Parathyroid adenoma (tissue), 2 donors: ENCODE results near the gene RNF26.

Experiments
- H2AFZ ChIP-seq: fragments of 300-600 bp; sonication (generic); one replicate; pipeline ENCODE4 v1.7.0; 2017; ENCODE audit warnings: antibody characterized with exemption, mild to moderate bottlenecking
- H3K27ac ChIP-seq: fragments of 300-600 bp; sonication (generic); one replicate; pipeline ENCODE4 v1.7.0; 2017
- H3K27me3 ChIP-seq: fragments of 300-600 bp; sonication (generic); one replicate; pipeline ENCODE4 v1.7.0; 2017; ENCODE audit warnings: low read length; ENCODE audit not compliant: control insufficient read depth, insufficient read depth
- H3K36me3 ChIP-seq: fragments of 300-600 bp; sonication (generic); one replicate; pipeline ENCODE4 v1.7.0; 2017; ENCODE audit warnings: low read length; ENCODE audit not compliant: control insufficient read depth, insufficient read depth
- H3K4me1 ChIP-seq: fragments of 300-600 bp; sonication (generic); one replicate; pipeline ENCODE4 v1.7.0; 2017; ENCODE audit warnings: control low read depth
- H3K4me2 ChIP-seq: fragments of 300-600 bp; sonication (generic); one replicate; pipeline ENCODE4 v1.7.0; 2017; ENCODE audit warnings: low read length
- H3K4me3 ChIP-seq: fragments of 300-600 bp; sonication (generic); one replicate; pipeline ENCODE4 v1.7.0; 2017; ENCODE audit warnings: low read depth, low read length
- H3K79me2 ChIP-seq: fragments of 300-600 bp; sonication (generic); one replicate; pipeline ENCODE4 v1.7.0; 2017; ENCODE audit warnings: control low read depth
- H3K9ac ChIP-seq: fragments of 300-600 bp; sonication (generic); one replicate; pipeline ENCODE4 v1.7.0; 2017; ENCODE audit warnings: mild to moderate bottlenecking
- H3K9me3 ChIP-seq: fragments of 300-600 bp; sonication (generic); one replicate; pipeline ENCODE4 v1.7.0; 2017; ENCODE audit warnings: low read length; ENCODE audit not compliant: control insufficient read depth
- CTCF ChIP-seq: fragments of 300-600 bp; sonication (generic); IDR thresholded peaks from one replicate; pipeline ENCODE4 v1.7.0; 2017; ENCODE audit warnings: antibody characterized with exemption, mild to moderate bottlenecking
- donor health status: primary hyperparathyroidism.

The RNF26 gene

GRCh38 chr11:119334174-119334930, at the start of gene RNF26:
TSS of gene RNF26 (plus strand) at chr11:119334527. CDS start at chr11:119335123, 596 bp downstream.
- no peak for TF ChIP-seq CTCF
- Histone ChIP-seq H3K4me3 (peak within 1 kb of the TSS; percentile 70), H3K79me2 (no peaks in the 10 kb centered on the region), H3K27ac (peak within 1 kb of the TSS; percentile 47), H2AFZ (peak within 1 kb of the TSS; percentile 87), H3K9ac (peak within 1 kb of the TSS; percentile 67), H3K9me3 (no peaks in the 10 kb centered on the region), H3K36me3 (no peaks in the 10 kb centered on the region), H3K4me2 (peak within 1 kb of the TSS; percentile 84), H3K4me1 (no peaks in the 10 kb centered on the region), H3K27me3 (no peaks in the 10 kb centered on the region)

DNA sequence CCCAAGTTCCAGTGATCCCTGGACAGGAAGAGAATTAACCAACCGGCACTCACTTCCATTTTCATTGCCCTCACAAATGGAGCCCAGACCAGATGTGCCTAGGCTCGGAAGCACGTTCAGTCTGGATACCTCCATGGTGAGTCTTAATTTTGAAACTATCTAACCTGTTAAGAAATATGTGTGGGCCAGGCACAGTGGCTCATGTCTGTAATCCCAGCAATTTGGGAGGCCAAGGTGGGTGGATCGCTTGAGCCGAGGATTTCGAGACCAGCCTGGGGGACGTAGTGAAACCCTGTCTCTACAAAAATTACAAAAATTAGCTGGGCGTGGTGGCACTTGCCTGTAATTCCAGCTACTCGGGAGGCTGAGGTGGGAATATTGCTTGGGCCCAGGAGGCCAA, 48.9 kb upstream of the RNF26 start:
- Histone ChIP-seq H2AFZ (no peak overlapping the region), H3K27ac (no peak overlapping the region), H3K4me2 (no peak overlapping the region), H3K9ac (no peak overlapping the region), H3K79me2 (no peaks in the 10 kb centered on the region), H3K9me3 (no peaks in the 10 kb centered on the region), H3K27me3 (no peaks in the 10 kb centered on the region), H3K4me1 (peaks cover 6% of the 10 kb centered on the region), H3K4me3 (no peak overlapping the region), H3K36me3 (no peaks in the 10 kb centered on the region)
- TF ChIP-seq CTCF, result no peak

DNA sequence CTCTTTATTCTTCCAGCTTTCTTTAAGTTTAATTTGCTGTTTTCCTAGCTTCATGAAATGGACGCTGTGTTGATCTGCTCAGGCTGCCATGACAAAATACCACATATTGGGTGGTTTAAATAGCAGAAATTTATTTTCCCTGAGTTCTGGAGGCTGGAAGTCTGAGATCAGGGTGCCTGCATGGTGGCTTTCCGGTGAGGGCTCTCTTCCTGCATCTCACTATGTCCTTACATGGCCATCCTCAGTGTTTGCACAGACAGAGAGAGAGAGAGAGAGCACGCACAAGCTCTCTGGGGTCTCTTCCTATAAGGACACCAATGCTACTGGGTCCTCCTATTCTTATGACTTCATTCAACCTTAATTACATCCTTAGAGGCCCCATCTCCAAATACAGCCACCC, 46.1 kb upstream of the RNF26 start:
- Histone ChIP-seq H2AFZ (no peak overlapping the region), H3K4me2 (no peak overlapping the region), H3K36me3 (no peaks in the 10 kb centered on the region), H3K4me1 (peaks cover 6% of the 10 kb centered on the region), H3K4me3 (no peak overlapping the region), H3K9me3 (no peaks in the 10 kb centered on the region), H3K27ac (peak overlapping the region; percentile 49), H3K9ac (no peak overlapping the region), H3K27me3 (no peaks in the 10 kb centered on the region), H3K79me2 (no peaks in the 10 kb centered on the region)
- TF ChIP-seq CTCF, result no peak

- no peak for TF ChIP-seq CTCF
- Histone ChIP-seq H3K27me3 (no peaks in the 10 kb centered on the region), H3K79me2 (no peaks in the 10 kb centered on the region), H3K9ac (no peak overlapping the region), H3K4me3 (no peak overlapping the region), H3K9me3 (no peaks in the 10 kb centered on the region), H2AFZ (no peak overlapping the region), H3K4me1 (peaks cover 6% of the 10 kb centered on the region), H3K27ac (no peak overlapping the region), H3K36me3 (no peaks in the 10 kb centered on the region), H3K4me2 (no peak overlapping the region)
Observed at GRCh38 chr11:119290894-119291497, 43.3 kb upstream of the RNF26 start.

DNA sequence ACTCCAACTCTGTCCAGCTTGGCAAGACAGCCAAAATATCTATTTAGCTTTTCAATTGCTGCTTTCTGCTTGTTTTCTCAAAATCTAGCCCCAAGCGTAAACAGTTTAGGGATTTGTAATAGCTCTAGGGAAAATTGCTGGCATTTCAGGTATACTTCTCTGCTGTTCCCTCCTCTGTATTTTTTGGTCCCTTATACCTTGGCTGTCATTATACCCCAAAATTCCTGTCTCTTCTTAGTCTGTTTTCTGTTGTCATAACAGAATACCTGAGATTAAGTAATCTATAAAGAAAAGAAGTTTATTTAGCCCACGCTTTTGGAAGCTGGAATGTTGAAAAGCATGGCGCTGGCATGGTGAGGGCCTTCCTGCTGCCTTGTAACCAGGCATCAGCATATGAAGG, 40.9 kb upstream of the RNF26 start:
- Histone ChIP-seq H3K9me3 (no peaks in the 10 kb centered on the region), H3K4me1 (no peaks in the 10 kb centered on the region), H3K4me3 (no peak overlapping the region), H3K27ac (no peak overlapping the region), H3K4me2 (no peak overlapping the region), H3K36me3 (no peaks in the 10 kb centered on the region), H3K79me2 (no peaks in the 10 kb centered on the region), H2AFZ (no peak overlapping the region), H3K27me3 (no peaks in the 10 kb centered on the region), H3K9ac (no peak overlapping the region)
- TF ChIP-seq CTCF, result no peak
